Mammary epithelial cell (primary cell): ENCODE results near the gene ZNF101.

Source experiments
- EZH2 ChIP-seq: IDR thresholded peaks from 2 replicates; pipeline ENCODE4 v1.6.1; 2012; ENCODE audit warnings: low read length, inconsistent platforms, borderline replicate concordance
- TF ChIP-seq, protein P1 (sequence below), 2 donors: IDR thresholded peaks in 1 of 2; conservative IDR thresholded peaks in 1 of 2; 2 replicates each; pipeline ENCODE4 v1.5.1; 2011 to 2012; ENCODE audit warnings: inconsistent platforms in 2 of 2, low read length in 2 of 2, mild to moderate bottlenecking in 2 of 2, control low read depth in 1 of 2, low read depth in 1 of 2; ENCODE audit not compliant: insufficient read depth in 1 of 2; ENCODE audit errors: extremely low read depth in 1 of 2

DNA sequence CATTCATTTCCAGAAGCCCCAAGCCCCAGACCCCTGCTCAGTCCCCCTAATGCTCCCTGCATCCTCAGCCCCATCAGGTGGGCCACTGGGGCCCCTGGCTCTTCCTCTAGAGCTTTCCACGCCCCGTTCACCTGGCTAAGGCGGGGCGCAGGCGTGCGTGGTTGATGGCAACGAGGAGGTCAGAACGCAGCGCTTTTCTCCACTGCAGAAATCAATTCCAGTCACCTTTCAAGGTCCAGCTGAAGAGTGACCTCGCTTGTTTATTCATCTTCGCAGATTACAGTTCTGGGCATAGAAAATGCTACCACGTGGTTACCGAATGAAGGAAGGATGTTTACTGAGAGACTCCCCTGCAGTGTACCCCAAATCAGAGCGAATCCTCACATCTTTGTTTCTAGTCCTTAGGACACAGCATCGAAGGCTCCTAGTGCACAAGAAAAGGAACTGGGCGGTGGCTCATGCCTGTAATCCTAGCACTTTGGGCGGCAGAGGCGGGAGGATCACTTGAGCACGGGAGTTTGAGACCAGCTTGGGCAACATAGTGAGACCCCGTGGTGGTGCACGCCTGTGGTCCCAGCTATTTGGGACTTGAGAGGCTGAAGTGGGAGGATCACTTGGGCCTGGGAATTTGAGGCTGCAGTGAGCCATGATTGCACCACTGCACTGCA lies 49.3 kb upstream of the ZNF101 start:
- TF ChIP-seq, protein P1, sequence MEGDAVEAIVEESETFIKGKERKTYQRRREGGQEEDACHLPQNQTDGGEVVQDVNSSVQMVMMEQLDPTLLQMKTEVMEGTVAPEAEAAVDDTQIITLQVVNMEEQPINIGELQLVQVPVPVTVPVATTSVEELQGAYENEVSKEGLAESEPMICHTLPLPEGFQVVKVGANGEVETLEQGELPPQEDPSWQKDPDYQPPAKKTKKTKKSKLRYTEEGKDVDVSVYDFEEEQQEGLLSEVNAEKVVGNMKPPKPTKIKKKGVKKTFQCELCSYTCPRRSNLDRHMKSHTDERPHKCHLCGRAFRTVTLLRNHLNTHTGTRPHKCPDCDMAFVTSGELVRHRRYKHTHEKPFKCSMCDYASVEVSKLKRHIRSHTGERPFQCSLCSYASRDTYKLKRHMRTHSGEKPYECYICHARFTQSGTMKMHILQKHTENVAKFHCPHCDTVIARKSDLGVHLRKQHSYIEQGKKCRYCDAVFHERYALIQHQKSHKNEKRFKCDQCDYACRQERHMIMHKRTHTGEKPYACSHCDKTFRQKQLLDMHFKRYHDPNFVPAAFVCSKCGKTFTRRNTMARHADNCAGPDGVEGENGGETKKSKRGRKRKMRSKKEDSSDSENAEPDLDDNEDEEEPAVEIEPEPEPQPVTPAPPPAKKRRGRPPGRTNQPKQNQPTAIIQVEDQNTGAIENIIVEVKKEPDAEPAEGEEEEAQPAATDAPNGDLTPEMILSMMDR (conservative IDR thresholded peaks at IDR 0.05 in 1 of 2, IDR thresholded peaks at IDR 0.05 in 1 of 2; ENCODE audit: extremely low read depth in 1 of 2, insufficient read depth in 1 of 2, low read depth in 1 of 2, low read length in 2 of 2) = no peak
- no peak for TF ChIP-seq EZH2
